PC-9 (cell line): ENCODE results near the gene SPDYE2B. TPM values are rescaled to one million over a fixed set of nuclear protein-coding genes. Genes with fewer than 3 reads are reported as not detected.
"Not testable (repeated sequence)": the region's sequence is repeated elsewhere in the genome, so short reads cannot be mapped to it uniquely, and the experiment has no call there.

ENCODE experiments used
- Bru-seq: library from RNA; stranded (reverse); fragments of 400-500 nt; gene quantifications from one replicate; lab custom pipeline; 2021; lab: Mats Ljungman, UMichigan
- BruChase-seq, 2 experiments: library from RNA; stranded (reverse); fragments of 400-500 nt; gene quantifications; one replicate each; lab custom pipeline; 2021; lab: Mats Ljungman, UMichigan
- BruUV-seq: library from RNA; stranded (reverse); fragments of 400-500 nt; replicated peaks from 2 replicates; lab custom pipeline; 2021; lab: Mats Ljungman, UMichigan
- CTCF ChIA-PET: fragments of 300-600 bp; sonication (Branson Sonifier 250); formaldehyde crosslinking; loops from one replicate; lab custom pipeline; 2022; ENCODE audit warnings: antibody characterized with exemption; lab: Charles Lee
- POLR2A ChIA-PET: fragments of 300-600 bp; sonication (Branson Sonifier 250); formaldehyde crosslinking; loops from one replicate; lab custom pipeline; 2022; ENCODE audit warnings: antibody characterized with exemption; ENCODE audit not compliant: unreplicated experiment; lab: Charles Lee
- DNase-seq, 2 experiments: peaks; one replicate each; pipeline versions ENCODE4 v3.0.0 to v3.0.0-alpha.2; 2015 to 2022; ENCODE audit warnings: mixed read lengths in 1 of 2
- H2AFZ ChIP-seq: fragments of 200-600 bp; sonication (generic); 2 replicates; pipeline ENCODE4 v1.8.1; 2017; ENCODE audit warnings: antibody characterized with exemption
- H3F3A ChIP-seq: fragments of 200-600 bp; sonication (generic); 2 replicates; pipeline ENCODE4 v1.8.1; 2017; ENCODE audit warnings: antibody characterized with exemption, mild to moderate bottlenecking, low read depth; ENCODE audit not compliant: insufficient read depth
- H3K27ac ChIP-seq: fragments of 200-600 bp; sonication (generic); 2 replicates; pipeline ENCODE4 v1.6.1; 2016; ENCODE audit warnings: mixed run types
- H3K27me3 ChIP-seq: fragments of 200-600 bp; sonication (generic); 2 replicates; pipeline ENCODE4 v1.6.1; 2016; ENCODE audit warnings: low read depth, mixed run types; ENCODE audit not compliant: insufficient read depth
- H3K36me3 ChIP-seq: fragments of 200-600 bp; sonication (generic); 2 replicates; pipeline ENCODE4 v1.6.1; 2016; ENCODE audit warnings: low read depth, mixed run types
- H3K4me1 ChIP-seq: fragments of 200-600 bp; sonication (generic); replicated peaks from 2 replicates; pipeline ENCODE4 v1.6.1; 2016; ENCODE audit warnings: mixed run types; ENCODE audit not compliant: insufficient read depth
- H3K4me2 ChIP-seq: fragments of 200-600 bp; sonication (generic); 2 replicates; pipeline ENCODE4 v1.6.1; 2017; ENCODE audit warnings: mixed run types
- H3K4me3 ChIP-seq: fragments of 200-600 bp; sonication (generic); 2 replicates; pipeline ENCODE4 v1.6.1; 2016; ENCODE audit warnings: mixed run types
- H3K79me2 ChIP-seq: fragments of 200-600 bp; sonication (generic); 2 replicates; pipeline ENCODE4 v1.6.1; 2017; ENCODE audit warnings: low read depth, mixed run types
- H3K9me2 ChIP-seq: fragments of 200-600 bp; sonication (generic); 2 replicates; pipeline ENCODE4 v1.8.1; 2017; ENCODE audit warnings: mild to moderate bottlenecking; ENCODE audit not compliant: insufficient read depth
- H3K9me3 ChIP-seq: fragments of 200-600 bp; sonication (generic); 2 replicates; pipeline ENCODE4 v1.8.1; 2016; ENCODE audit warnings: low read depth; ENCODE audit not compliant: insufficient read depth
- H4K20me1 ChIP-seq: fragments of 200-600 bp; sonication (generic); 2 replicates; pipeline ENCODE4 v1.8.1; 2017; ENCODE audit not compliant: insufficient read depth
- intact Hi-C: fragments of 100-400 bp; cut with micrococcal nuclease; formaldehyde crosslinking; loops from one replicate; pipeline ENCODE4 v1.10.0; 2022; ENCODE audit not compliant: unreplicated experiment
- long read RNA-seq: library from polyadenylated mRNA; stranded (forward); transcript quantifications from one replicate; pipeline ENCODE4 v2.0.0, GENCODE V29; 2022
- total RNA-seq: library from RNA; stranded (reverse); gene quantifications from 2 replicates; pipeline ENCODE4 v1.2.3, GENCODE V29; 2021

SPDYE2B gene
- total RNA-seq = not detected in 2 replicates
- Bru-seq, nascent RNA = not detected
- BruChase-seq, experiment 1, labeled RNA remaining after a 2-hour chase = not detected
- BruChase-seq, experiment 2, labeled RNA remaining after a 6-hour chase = not detected
- long read RNA-seq, partial matches to known transcripts = 0 of 76 reads
- long read RNA-seq, other reads (novel, unspliced or antisense) = 76 of 76 reads

- H4K20me1 ChIP-seq, H3K4me3 ChIP-seq, DNase-seq, CTCF ChIA-PET, BruUV-seq, H3K9me2 ChIP-seq, H3K4me2 ChIP-seq, H3K36me3 ChIP-seq, intact Hi-C loops, H2AFZ ChIP-seq, H3K4me1 ChIP-seq, H3K27me3 ChIP-seq, H3K79me2 ChIP-seq, H3K9me3 ChIP-seq, H3F3A ChIP-seq, POLR2A ChIA-PET, H3K27ac ChIP-seq: not testable (repeated sequence)
Observed at GRCh38 chr7:102649924-102650323, at the start of gene SPDYE2B. SPDYE2B (plus strand) TSS chr7:102650319; CDS start chr7:102652349, 2,030 bp downstream.

- H3K4me3 ChIP-seq, H3K9me3 ChIP-seq, BruUV-seq, H2AFZ ChIP-seq, H3K4me2 ChIP-seq, H3K27me3 ChIP-seq, intact Hi-C loops, H3F3A ChIP-seq, POLR2A ChIA-PET, H4K20me1 ChIP-seq, H3K79me2 ChIP-seq, H3K4me1 ChIP-seq, CTCF ChIA-PET, H3K9me2 ChIP-seq, H3K36me3 ChIP-seq, DNase-seq, H3K27ac ChIP-seq: not testable (repeated sequence)
Observed at GRCh38 chr7:102602317-102602716, 47.8 kb upstream of the SPDYE2B start.

- intact Hi-C loops, H3K4me2 ChIP-seq, H3K36me3 ChIP-seq, DNase-seq, POLR2A ChIA-PET, H4K20me1 ChIP-seq, H3F3A ChIP-seq, H3K9me2 ChIP-seq, H2AFZ ChIP-seq, H3K27ac ChIP-seq, H3K4me3 ChIP-seq, CTCF ChIA-PET, H3K79me2 ChIP-seq, H3K27me3 ChIP-seq, H3K9me3 ChIP-seq, H3K4me1 ChIP-seq: not testable (repeated sequence)
- TSS peak; percentile 86 for BruUV-seq
Observed at GRCh38 chr7:102604431-102605145, 45.5 kb upstream of the SPDYE2B start.

- CTCF ChIA-PET, H3F3A ChIP-seq, POLR2A ChIA-PET: not testable (repeated sequence)
Observed at GRCh38 chr7:102606848-102607247, 43.3 kb upstream of the SPDYE2B start.

GRCh38 chr7:102609734-102610133, 40.4 kb upstream of the SPDYE2B start:
- H4K20me1 ChIP-seq, H3K9me2 ChIP-seq, H3K27ac ChIP-seq, POLR2A ChIA-PET, H3K9me3 ChIP-seq, H2AFZ ChIP-seq, H3K4me1 ChIP-seq, BruUV-seq, intact Hi-C loops, H3K4me2 ChIP-seq, H3K4me3 ChIP-seq, H3K27me3 ChIP-seq, H3K36me3 ChIP-seq, H3F3A ChIP-seq, DNase-seq, H3K79me2 ChIP-seq, CTCF ChIA-PET: not testable (repeated sequence)

More at GRCh38 chr7:102606848-102607247, 43.3 kb upstream of the SPDYE2B start:
- H4K20me1 ChIP-seq, intact Hi-C loops, DNase-seq, H3K9me3 ChIP-seq, H3K27me3 ChIP-seq, BruUV-seq, H3K36me3 ChIP-seq, H3K79me2 ChIP-seq, H3K9me2 ChIP-seq, H3K4me3 ChIP-seq, H3K27ac ChIP-seq, H2AFZ ChIP-seq, H3K4me1 ChIP-seq, H3K4me2 ChIP-seq: not testable (repeated sequence)

- H3K4me1 ChIP-seq, H3K4me2 ChIP-seq, H3K27ac ChIP-seq, POLR2A ChIA-PET, intact Hi-C loops, H3K27me3 ChIP-seq, H3K9me2 ChIP-seq, H3K79me2 ChIP-seq, H3K4me3 ChIP-seq, H3K36me3 ChIP-seq, H3K9me3 ChIP-seq, DNase-seq, CTCF ChIA-PET, H2AFZ ChIP-seq, H4K20me1 ChIP-seq, H3F3A ChIP-seq: not testable (repeated sequence)
- TSS peak; percentile 22 for BruUV-seq
Observed at GRCh38 chr7:102610441-102610840, 39.7 kb upstream of the SPDYE2B start.

- H4K20me1 ChIP-seq, H3K4me2 ChIP-seq, H3K27ac ChIP-seq, H2AFZ ChIP-seq, H3K9me2 ChIP-seq, CTCF ChIA-PET, intact Hi-C loops, DNase-seq, H3K4me1 ChIP-seq, H3K4me3 ChIP-seq, BruUV-seq, H3K79me2 ChIP-seq, H3F3A ChIP-seq, H3K9me3 ChIP-seq, H3K27me3 ChIP-seq, POLR2A ChIA-PET, H3K36me3 ChIP-seq: not testable (repeated sequence)
Observed at GRCh38 chr7:102611013-102611674, 39.0 kb upstream of the SPDYE2B start.
